GM19328 (cell line): ENCODE results near the gene PRKCB.

Source experiments
- ATAC-seq: cut with Tn5 transposase; IDR thresholded peaks from one replicate; pipeline ENCODE4 v1.9.1; 2021; ENCODE audit warnings: mild to moderate bottlenecking, moderate library complexity; ENCODE audit not compliant: unreplicated experiment

PRKCB gene

DNA sequence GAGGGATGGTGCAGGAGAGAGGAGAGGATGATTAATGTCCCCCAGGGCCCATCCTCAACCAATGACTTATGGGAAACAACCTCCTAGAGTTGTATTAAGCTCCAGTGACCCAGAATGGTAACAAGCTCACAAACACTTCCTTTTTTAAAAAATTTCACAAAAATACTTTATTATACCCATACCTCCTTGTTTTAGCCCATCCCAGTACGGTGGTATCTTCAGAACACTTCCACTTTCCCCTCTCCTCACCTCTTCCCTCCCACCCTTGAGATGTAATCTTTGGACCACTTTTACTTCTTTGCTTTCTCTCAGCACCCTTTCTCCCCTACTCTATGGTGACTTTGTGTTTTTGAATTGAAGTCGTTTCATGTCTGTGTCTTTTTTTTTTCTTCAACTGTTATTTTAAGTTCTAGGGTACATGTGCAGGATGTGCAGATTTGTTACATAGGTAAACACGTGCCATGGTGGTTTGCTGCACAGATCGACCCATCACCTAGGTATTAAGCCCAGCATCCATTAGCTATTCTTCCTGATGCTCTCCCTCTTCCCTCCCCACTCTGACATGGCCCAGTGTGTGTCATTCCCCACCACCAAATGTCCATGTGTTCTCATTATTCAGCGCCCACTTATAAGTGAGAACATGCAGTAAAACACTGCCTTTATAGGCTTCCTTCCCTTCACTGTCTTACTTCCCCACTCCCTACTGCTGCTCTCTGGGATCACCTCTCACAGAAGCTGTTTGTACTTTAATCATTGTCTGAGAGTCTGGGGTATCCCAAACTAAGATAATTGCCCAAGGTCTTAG lies 124.5 kb downstream of the PRKCB start:
- no peak for ATAC-seq

DNA sequence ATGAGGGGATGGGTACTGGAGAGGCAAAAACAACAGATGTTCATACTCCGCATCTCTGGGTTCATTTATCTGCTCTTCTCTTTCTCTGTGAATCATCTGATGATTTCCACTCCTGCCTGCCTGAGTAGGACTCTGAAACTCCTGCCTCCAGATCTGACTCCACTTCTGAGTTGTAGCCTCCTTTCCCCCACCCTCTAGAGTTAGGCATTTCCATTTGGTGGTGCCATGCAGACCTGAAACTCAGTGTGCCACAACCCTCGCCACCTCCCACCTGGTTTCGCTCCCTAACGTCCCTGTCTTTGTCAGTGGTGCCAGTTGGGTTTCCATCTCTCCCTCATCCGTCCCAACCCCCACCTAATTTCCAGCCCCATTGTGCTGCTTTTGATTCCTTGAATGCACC lies 126.2 kb downstream of the PRKCB start:
- ATAC-seq = no peak

DNA sequence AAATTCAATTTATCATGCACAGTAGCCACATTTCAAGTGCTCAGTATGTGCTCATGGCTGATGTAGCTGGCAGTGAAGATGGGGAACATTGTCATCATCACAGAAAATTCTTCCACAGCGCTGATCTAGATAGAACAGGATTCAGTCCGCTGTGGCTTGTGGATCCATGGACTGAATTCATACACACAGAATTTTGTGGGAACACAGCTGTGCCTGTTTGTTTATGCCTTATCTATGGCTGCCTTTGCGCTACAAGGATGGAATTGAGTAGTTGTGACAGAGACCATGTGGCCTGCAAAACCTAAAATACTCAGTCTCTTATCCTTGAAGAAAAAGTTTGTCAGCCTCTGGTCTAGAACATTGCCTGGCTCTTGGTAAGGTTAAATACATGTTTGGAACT lies 128.4 kb downstream of the PRKCB start:
- ATAC-seq = no peak

DNA sequence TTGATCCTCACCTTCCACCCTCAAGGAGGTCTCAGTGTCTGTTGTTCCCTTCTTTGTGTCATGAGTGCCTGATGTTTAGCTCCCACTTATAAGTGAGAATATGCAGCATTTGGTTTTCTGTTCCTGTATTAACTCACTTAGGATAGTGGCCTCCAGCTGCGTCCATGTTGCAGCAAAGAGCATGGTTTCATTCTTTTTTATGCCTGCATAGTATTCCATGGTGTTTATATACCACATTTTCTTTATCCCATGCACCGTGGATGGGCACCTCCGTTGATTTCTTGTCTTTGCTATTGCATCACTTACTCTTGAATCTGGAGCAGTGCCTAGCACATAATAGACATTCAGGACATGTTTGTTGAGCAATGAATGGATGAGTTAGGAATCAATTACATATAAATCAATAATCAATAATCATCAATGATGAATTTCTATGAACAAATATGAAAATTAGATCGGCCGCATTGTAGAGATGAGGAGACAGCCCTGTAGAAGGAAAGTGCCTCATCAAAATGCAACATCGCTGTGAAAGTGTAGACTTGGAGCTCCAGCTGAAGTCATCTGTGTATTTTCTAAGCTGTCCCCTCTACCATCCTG lies 129.5 kb downstream of the PRKCB start:
- ATAC-seq = no peak

DNA sequence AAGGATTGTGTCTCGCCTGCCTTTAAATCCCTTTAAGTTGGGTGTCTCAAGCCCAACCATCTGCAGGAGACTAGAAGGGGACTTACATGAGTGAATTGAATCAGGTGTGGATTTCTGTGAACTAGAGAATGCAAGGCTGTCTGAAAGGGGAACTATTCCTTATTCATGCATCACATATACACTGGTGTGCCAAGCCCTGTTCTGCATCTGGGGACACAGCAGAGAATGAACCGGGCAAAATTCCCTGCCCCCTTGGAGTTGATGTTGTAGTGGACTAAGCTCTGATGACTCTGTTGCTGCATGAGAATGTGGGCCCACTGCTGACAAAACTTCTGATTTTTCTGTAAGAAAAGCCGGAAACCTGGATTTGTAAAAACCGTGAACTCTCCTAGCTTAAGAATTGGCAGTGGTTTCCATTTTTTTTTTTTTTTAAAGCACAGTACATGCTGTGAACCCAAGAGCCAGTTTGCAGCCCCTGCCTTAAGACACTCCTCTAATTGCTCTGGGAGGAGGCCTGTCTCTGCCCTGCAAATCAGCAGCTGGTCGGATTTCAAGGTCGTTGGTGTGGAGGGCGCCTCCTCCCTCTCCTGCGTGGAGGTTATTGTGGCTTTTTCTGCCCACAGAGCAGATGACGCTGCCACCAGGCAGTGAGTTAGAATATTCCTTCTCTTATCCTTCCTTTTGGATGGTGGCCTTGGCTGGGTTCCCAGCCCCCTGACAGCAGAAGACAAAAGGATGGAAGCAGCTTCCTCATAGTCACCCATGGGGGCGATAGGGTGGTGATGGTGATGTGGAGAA lies 131.0 kb downstream of the PRKCB start:
- no peak for ATAC-seq

DNA sequence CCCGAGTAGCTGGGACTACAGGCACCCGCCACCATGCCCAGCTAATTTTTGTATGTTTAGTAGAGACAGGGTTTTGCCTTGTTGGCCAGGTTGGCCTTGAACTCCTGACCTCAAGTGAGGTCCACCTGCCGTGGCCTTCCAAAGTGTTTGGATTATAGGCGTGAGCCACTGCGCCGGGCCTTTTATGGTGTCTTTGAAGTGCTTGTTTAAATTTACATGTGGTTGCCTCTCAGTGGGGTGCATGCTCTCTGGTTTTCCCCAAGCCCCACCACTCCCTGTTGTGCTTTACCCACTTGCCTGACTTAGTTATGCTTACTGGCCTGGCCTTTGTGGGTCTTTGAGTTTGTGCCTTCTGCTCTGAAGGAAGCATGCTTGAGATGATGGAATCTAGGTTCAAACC lies 132.0 kb downstream of the PRKCB start:
- ATAC-seq = no peak

DNA sequence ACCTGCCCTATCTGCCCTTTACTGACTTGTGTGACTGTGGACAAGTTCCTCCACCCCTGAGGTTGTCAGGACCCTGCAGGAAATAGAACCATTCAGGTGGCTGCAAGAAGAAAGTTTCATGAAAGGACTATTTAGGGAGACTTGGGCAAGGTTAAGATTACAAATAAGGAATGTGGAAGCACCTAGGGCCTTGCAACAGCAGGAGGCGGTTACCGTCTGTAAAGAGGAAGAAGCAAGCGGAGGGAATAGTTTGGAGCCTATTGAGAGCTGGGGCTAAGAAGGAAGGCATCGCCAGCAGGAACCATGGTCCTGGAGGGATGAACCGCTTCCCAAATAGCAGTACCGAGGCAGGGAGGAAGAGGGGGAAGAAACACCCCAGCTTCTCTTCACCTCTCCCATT lies 132.4 kb downstream of the PRKCB start:
- ATAC-seq = no peak

DNA sequence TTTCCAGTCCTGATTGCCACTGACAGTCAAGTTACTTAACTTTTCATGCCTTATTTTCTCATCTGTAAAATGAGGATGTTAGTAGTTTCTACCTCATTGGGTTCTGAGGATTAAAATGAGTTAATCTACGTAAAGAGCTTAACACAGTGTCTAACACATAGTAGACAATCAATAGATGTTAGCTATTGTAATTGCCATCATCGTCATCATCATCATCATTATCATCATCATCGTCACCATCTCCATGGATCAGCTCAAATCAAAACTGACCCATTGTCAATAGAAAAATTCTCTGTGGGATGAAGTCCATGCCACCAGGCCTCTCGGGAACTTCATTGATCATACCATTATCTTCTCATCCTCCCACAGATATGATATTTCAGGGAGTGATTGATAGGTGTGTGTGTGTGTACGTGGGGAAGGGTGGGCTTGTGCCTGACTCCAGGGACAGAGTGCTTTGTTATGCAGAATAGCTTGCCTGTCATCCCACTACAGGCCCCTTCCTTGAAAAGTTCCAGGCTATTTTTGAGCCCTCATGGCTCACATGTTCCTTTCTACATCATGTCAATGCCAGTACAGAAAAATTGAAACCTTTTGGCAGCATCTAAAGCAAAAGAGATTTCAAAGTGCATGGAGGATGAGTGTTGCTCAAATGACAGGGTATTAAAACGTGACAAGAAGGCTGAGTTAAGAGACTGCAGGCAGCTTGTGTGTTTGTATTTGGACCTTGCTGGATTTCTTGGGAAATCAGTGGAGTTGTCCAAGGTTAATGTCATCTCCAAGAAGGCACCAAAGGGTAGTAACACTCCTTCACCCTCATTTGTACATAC lies 133.9 kb downstream of the PRKCB start:
- ATAC-seq = no peak

DNA sequence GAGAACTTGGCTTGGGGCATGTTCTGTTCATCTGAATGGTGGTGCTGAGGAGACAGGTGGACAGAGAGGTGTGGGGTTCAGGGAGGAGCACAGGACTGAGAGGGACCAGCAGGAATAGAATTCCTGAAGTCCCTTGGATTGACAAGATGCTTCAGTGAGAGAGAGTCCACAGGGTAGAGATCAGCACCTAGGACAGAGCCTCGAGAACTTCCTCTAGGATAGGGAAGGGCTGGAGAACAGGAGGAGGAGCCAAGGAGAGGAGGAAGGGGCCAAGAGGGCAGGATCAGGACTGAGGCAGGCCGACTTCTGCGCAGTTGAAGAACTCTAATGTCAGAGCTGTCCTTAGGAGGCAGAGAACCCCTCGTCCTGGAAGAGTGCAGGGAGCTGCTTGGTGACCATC lies 138.4 kb downstream of the PRKCB start:
- ATAC-seq = no peak

DNA sequence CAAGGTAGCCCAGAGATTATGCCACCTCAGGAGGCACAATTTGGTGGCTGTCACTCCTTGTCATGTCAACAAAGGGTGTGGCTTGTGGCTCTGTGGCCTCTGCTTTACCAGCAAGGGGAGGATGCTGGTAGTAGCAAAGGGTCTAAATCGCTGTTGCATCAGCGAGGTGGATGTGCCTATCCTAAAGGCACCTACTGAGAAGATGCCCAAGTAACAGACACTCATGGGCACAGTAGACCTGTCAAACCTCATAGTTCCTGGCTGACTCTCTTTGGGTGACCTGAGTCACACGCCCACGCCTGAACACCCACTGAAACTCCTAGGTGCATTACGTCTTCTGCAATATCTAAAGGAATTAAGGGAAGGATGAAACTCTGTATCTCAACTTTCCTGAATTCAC lies 139.5 kb downstream of the PRKCB start:
- no peak for ATAC-seq

DNA sequence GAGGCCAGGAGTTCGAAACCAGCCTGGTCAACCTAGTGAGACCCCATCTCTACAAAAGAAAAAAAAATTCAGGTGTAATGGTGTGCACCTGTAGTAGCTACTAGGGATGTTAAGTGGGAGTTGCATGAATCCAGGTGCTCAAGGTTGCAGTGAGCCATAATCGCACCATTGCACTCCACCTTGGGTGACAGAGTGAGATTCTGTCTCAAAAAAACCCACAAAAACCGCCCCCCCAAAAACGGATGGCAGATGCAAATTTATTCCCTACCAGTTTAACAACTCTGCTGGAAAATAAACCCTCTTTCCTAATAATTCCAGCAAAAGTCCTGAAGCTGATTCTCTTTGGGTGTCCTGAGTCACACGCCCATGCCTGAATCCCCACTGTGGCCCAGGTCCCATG lies 140.3 kb downstream of the PRKCB start:
- ATAC-seq = no peak

DNA sequence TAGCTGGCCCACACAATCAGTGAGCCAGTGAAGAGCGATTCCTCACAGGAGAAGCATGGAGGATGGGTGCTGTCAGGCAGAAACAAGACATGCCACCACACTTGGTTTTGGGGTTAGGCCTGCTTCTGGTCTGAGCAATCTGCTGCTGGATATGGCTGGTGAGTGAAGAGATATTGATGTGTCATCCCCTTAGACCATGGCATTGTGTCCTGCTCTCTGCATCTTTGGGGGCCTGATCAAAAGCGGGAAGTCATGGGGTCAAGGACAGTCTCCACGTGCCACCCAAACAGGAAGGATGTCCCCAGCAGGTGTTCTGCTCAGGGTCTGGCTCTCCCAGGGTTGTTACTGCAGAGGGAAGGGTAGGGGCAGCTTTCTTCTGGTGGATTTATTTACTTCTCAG lies 140.7 kb downstream of the PRKCB start:
- ATAC-seq = no peak

DNA sequence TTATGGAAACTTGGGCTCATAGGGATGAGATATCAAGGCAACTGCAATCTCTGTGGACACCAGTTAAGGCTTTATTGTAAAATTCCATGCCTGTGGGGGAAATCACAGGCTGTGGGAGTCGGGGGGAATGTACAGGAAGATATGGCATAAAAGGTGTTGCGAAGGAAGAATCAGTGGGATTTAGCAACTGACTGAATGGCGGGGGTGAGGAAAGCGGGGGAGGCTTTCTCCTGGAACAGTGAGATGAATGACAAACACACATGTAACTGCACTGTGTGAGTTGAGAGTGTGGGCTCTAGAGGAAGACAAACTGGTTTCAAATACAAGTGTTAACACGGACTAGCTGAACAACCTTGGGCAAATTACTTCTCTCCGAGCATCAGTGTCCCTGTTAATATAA lies 143.7 kb downstream of the PRKCB start:
- ATAC-seq = no peak

DNA sequence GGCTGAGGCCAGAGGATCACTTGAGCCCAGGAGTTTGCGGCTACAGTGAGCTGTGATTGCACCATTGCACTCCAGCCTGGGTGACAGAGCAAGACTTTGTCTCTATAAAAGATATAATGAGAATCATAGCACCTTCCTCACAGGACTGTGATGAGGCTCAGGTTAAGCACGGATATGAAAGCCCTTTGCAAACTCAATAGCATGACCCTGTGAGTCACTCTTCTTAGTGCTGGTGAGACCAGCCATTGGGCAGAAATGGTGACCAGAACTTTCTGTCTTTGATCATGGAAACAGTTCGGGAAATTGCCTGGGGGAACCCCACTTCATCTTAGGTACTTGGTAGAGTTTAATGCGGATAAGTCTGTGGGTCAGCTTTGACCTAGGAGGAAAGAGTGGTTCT lies 144.2 kb downstream of the PRKCB start:
- no peak for ATAC-seq

DNA sequence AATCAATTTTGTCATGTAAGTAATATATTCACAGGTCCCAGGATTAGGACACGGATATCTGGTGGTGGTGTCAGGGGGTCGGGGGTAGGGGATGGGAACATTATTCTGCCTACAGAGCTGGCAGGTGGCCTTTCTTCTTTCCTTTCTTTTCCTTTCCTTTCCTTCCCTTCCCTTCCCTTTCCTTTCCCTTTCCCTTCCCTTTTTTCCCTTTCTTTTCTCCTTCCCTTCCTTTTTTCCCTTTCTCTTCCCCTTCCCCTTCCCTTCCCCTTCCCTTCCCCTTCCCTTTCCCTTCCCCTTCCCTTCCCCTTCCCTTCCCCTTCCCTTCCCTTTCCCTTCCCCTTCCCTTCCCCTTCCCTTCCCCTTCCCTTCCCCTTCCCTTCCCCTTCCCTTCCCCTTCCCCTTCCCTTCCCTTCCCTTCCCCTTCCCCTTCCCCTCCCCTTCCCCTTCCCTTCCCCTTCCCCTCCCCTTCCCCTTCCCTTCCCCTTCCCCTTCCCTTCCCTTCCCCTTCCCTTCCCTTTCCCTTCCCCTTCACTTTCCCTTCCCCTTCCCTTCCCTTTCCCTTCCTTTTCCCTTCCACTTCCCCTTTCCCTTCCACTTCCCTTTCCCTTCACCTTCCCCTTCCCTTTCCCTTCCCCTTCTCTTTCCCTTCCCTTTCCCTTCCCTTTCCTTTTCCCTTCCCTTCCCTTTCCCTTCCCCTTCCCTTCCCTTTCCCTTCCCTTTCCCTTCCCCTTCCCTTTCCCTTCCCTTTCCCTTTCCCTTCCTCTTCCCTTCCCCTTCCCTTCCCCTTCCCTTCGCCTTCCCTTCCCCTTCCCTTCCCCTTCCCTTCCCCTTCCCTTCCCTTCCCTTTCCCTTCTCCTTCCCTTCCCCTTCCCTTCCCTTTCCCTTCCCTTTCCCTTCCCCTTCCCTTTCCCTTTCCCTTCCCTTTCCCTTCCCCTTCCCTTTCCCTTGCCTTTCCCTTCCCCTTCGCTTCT lies 145.9 kb downstream of the PRKCB start:
- ATAC-seq = no peak

DNA sequence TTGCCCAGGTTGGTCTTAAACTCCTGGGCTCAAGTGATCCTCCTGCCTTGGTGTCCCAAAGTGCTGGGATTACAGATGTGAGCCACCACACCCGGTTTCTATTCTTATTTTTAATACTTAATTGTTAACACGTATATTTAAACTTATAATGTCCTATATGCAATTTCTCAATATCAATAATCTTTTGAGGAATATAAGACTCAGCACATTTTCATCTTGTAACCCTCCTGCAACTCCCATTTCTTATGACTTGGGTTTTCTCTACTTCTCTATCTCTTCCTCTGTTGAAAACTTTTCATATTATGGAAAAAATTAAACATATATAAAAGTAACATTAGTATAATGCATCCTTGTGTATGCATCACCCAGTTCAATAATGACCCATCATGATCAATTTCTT lies 150.7 kb downstream of the PRKCB start:
- no peak for ATAC-seq

DNA sequence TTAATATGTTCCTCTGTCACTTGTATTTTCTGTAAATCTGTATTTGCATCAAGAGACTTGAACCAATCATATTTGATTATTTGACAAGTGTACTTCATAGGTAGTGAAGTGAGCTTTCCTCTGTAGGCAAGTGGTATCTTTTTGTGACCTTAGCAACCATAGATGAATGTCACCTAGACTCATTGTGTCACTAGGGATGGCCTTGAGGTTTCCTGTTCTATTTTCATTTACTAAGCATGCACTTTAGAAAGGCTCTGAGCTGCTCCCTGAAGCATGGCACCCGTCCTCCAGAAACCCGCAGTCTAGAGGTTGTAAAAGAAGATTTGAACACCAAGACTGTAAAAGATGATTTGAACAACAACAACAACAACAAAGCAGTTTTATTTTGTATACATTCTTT lies 151.7 kb downstream of the PRKCB start:
- ATAC-seq = peak; percentile 88

DNA sequence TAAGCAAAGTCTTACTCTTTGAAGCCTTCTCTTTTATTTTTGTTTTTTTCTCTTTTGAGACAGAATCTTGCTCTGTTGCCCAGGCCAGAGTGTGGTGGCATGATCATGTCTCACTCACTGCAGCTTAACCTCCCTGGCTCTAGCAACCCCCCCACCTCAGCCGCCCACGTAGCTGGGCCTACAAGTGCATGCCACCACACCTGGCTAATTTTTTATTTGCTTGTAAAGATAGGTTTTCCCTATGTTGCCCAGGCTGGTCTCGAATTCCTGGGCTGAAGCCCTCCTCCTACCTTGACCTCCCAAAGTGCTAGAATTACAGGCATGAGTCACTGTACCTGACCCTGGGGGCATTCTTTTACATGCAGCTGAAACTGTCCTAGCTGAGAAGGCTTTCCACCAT lies 154.7 kb downstream of the PRKCB start:
- ATAC-seq = no peak

DNA sequence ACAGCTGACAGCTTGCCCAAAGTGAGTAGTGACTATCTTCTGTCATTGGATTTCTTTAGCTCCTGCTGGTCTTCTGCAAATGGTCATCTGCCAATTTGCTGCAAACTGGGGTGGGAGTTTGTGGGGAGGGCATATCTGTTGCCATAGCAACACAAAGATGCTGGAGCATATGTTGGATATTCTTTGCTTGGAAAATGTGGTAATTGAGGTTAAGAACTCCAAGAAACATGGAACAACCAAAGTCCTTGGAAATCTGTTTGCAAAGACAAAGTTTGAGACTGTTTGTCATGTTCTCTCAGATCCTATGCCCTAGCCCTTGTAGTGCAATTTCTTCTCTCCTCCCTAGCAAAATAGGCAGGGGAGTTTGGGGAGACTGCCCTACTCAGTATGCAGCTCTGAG lies 155.3 kb downstream of the PRKCB start:
- no peak for ATAC-seq

DNA sequence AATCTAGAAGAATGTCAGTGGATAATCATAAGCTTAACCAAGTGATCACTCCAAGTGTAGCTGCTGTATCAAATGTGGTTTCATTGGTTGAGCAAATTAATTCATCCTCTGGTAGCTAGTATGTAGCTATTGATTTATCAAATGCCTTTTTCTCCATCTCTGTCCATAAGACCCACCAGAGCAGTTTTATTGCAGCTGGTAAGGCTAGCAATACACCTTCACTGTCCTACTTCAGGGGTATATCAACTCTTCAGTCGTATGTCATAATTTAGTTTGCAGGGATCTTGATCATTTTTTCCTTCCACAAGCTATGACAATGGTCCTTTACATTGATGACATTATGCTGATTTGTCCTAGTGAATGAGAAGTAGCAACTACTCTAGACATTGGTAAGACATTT lies 158.8 kb downstream of the PRKCB start:
- ATAC-seq = no peak
